ENCODE measurements around the gene RAB11FIP3. TPM values are rescaled to one million over a fixed set of nuclear protein-coding genes. Genes with fewer than 3 reads are reported as not detected.

RAB11FIP3 gene, protein sequence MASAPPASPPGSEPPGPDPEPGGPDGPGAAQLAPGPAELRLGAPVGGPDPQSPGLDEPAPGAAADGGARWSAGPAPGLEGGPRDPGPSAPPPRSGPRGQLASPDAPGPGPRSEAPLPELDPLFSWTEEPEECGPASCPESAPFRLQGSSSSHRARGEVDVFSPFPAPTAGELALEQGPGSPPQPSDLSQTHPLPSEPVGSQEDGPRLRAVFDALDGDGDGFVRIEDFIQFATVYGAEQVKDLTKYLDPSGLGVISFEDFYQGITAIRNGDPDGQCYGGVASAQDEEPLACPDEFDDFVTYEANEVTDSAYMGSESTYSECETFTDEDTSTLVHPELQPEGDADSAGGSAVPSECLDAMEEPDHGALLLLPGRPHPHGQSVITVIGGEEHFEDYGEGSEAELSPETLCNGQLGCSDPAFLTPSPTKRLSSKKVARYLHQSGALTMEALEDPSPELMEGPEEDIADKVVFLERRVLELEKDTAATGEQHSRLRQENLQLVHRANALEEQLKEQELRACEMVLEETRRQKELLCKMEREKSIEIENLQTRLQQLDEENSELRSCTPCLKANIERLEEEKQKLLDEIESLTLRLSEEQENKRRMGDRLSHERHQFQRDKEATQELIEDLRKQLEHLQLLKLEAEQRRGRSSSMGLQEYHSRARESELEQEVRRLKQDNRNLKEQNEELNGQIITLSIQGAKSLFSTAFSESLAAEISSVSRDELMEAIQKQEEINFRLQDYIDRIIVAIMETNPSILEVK
- 37.7 TPM for total RNA-seq

DNA sequence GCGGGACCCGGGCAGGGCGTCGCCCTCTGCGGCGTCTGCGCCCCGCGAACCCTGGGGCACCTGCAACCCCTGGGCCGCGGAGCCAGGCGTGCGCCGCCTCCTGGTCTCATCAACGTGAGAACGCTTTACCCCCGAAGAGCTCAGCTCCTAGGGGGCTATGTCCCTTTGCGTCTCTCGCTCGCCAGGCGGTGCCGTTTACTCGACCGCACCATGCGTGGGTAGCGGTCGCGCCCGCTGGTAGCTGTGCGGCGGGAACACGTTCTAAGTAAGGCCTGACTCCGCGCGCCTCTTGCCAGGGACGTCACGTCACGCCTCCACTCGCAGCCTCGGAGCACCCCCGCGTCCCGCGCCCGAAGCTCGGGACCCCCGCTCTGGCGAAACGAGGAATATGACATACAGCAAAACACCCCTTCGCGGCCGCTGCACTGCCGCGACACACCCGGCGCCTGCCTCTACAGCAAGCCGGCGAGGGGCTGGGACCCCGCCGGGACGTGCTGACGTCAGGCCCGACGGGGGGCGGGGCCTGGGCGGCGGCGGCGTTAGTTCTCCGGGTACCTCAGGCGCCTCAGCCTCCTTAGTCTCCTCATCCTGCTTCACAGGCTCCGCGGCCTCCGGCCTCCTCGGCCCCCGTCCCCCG, at the start of gene RAB11FIP3:
Gene RAB11FIP3, plus strand, starts transcription at position 568 of the 637 bp plus-strand sequence. CDS start 358 bp downstream, outside the sequence.

DNA sequence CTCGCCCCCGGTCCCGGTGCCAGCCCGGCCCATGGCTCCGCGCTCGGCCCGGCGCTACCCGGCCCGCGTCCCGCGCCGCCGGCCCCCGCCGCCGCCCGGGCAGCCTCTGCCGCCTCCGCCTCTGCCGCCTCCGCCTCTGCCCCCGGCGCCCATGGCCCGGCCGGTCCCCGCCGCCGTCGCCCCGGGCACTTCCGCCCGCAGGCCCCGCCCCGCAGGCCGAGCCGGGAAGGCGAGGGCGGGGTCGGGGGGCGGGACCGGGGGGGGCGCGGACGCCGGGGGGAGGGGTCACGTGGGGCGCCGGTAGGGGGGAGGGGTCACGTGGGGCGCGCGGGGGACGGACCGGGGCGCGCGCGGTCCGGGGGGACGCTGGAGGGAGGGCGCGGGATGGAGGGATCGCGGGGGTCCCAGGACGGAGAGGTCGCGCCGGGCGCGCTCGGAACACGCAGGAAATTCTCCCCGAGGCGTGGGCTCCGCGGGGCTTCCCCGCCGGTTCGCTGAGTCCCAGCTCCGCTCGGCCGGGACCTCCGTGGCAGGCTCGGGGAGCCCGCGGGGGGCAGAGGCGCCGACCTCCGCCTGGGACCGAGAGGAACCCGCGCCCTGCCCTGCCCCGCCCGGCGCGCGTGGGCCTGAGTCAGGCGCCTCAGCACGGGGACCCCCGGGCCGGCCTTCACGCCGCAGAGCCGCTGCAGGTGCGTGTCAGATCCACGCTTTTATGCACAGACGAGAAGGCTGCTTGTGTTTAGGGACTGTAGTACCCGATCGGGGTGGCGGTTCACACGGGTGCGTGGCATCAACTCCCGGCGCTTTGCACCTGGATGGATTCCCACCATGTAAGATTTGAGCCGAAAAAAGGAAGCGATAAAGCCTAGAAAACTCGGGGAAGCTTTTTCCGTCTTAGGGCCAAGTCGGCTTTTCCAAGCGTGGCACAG, 43.4 kb upstream of the RAB11FIP3 start, which contains the start of gene PGAP6:
Gene PGAP6, minus strand, starts transcription at position 190 of the 929 bp plus-strand sequence. Its CDS starts 157 bp downstream, at position 33.

DNA sequence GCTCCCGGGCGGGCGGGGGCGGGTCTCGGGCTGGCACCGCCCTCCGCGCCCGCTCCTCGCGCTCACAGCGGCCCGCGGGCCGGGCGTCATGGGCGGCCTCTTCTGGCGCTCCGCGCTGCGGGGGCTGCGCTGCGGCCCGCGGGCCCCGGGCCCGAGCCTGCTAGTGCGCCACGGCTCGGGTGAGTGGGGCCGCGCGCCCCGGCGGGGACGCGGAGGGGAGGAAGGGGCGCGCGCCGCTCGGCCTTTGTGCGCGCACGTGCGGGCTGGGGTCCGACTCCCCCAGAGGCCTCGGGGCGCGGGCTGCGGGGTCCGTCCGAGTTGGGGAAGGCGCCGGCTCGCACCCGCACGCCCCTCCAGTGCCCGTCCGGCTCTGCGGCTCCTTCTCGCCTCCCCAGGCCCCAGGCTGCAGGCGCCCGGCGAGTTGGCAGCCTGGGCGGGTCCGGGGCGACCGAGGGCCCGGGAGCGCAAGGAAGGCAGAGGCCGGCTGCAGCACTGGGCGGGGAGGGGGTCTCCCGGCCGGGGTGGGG, 28.3 kb upstream of the RAB11FIP3 start, which contains the start of gene NME4:
Gene NME4, plus strand, starts transcription at position 65 of the 527 bp plus-strand sequence. Its CDS starts 24 bp downstream, at position 89.

DNA sequence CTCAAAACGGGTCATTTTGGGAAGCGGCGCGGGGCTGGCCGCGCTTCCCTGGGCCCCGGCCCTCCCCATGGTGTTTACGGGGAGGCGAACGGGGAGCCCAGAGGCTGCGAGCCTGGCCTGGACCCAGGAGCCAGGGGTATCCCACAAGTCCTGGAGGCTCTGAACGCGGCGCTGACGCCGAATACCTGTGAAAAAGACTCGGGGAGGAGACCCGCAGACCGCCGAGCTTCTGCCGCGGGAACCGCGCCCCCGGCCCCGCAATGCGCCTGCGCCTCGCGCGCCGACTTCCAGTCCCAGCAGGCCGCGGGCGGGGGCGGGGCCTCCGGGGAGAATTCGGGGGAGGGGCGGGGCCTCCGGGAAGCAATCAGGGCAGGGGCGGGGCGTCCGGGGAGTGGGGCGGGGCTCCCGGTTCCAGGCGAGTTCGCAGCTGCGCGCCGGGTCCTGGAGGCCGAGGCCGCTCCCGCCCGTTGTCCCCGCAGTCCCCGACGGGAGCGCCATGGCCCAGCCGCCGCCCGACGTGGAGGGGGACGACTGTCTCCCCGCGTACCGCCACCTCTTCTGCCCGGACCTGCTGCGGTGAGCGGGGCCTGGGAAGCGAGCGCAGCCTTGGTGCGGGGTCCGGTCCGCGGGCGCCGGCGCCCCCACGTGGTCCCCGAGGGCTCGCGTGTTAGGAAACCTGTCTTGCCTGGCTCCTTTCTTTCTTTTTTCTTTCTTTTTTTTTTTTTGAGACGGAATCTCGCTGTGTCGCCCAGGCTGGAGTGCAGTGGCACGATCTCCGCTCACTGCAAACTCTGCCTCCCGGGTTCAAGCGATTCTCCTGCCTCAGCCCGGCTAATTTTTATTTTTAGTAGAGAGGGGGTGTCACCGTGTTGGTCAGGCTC, 23.7 kb upstream of the RAB11FIP3 start, which contains the start of gene DECR2:
Gene DECR2, plus strand, starts transcription at position 418 of the 881 bp plus-strand sequence. Its CDS starts 79 bp downstream, at position 497.

DNA sequence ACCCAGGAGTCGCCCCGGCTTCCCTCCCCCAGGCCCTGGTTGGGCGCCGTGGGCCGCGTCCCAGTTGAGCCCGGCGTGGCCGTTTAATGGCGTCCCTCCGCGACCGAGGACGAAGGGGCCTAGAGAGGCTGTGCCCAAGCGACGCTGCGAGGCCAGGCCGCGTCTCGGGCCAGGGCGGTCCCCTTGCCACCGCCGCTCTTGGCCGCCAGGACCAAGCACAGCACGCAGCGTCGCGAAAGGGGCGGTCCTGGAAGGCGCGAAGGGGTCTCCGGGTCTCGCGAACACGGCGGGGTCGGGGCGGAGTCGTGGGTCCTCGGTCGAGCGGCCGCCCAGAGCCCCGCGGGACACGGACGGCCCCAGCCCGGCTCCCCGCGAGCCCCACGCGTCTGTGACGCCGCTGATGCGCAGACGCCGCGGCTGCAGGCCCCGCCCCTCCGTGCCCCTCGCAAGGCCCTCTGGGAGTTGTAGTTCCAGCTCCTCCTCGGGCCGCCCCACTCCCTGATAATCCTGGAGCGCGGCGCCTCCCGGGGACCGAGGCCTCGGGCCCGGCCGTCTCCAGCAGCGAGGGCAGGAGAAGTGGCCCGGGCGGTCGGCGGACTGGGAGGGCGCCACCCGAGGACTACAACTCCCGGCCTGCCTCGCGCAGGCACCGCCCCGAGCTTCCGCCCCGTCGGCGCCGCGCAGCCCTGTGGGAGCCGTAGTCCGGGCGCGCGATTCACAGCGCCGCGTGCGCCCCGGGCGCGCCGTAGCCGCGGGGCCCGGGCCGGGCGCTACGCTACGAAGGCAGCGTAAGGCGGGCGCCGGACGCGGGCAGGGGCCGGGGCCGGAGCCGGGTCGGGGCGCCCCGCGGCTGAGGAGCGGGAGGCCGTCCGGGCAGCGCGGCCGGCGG, 101.8 kb downstream of the RAB11FIP3 start, which contains the start of gene CAPN15:
Gene CAPN15, plus strand, starts transcription at position 698 of the 889 bp plus-strand sequence. CDS start 19,127 bp downstream, outside the sequence.

DNA sequence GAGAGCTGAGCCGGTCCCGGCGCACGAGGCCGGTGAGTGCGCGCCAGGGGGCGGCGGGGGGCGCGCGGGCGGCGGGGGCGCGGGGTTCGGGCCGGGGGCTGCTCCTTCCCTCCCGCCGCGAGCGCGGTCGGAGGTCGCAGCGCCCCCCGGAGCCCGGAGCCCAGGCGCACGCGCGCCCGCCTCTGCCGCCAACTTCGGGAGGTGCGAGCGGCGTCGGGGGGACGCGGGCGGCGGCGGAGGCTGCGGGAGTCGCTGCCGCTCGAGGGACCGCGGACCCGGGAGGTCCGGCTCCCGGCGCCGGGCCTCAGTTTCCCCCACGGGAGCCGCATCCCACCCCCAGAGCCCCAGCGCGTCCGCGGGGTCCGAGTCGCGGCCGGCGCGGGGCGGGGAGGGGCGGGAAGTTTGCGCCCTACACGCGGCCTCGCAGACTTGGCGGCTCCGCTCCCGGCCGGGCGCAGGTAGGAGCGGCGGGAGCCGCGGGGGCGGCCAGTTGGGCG, 134.8 kb downstream of the RAB11FIP3 start, which contains the start of gene PRR35:
Gene PRR35, plus strand, starts transcription at position 191 of the 497 bp plus-strand sequence. CDS start 2,901 bp downstream, outside the sequence.

DNA sequence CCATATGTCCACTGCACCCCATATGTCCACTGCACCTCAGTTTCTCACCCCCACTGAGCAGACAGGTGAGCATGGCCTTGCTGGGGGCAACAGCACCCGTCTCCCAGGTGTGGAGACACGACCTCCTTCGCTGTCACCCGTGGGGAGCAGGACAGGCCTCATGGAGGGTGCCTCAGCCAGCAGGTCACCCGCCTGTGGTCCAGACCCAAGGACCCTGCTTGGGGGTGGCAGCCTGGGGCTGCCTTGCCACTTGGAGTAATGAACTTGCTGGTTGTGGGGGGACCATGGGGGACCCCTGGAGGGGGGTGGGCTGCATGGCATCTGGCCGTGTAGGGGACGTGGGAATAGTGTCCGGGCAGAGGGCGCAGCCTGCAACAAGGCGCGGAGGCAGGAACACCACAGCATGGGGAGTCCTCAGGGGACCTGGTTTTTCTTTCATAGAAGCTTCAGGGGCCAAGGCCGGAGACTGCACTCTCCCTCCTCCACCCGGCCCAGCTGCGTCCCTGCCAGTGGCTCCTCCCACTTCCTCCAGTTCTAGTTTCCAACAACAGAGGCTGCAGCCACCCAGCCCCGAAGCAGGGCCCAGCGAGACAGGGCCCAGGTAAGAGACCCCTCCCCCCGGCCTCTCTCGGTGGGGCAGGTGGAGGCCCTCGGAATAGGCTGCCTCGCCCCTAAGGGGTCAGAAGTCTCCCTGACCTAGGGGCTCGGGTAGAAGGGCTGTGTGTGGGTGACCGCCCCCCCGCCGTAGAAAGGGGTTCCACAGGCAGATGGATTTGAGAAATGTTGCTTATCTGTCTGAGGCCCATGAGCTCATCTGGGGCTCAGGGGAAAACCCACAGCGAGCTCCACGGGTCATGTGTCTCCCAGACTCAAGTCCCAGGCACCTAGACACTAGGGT, 141.3 kb downstream of the RAB11FIP3 start, which contains the start of gene NHLRC4:
Gene NHLRC4, plus strand, starts transcription at position 531 of the 898 bp plus-strand sequence. CDS start 1,043 bp downstream, outside the sequence.

DNA sequence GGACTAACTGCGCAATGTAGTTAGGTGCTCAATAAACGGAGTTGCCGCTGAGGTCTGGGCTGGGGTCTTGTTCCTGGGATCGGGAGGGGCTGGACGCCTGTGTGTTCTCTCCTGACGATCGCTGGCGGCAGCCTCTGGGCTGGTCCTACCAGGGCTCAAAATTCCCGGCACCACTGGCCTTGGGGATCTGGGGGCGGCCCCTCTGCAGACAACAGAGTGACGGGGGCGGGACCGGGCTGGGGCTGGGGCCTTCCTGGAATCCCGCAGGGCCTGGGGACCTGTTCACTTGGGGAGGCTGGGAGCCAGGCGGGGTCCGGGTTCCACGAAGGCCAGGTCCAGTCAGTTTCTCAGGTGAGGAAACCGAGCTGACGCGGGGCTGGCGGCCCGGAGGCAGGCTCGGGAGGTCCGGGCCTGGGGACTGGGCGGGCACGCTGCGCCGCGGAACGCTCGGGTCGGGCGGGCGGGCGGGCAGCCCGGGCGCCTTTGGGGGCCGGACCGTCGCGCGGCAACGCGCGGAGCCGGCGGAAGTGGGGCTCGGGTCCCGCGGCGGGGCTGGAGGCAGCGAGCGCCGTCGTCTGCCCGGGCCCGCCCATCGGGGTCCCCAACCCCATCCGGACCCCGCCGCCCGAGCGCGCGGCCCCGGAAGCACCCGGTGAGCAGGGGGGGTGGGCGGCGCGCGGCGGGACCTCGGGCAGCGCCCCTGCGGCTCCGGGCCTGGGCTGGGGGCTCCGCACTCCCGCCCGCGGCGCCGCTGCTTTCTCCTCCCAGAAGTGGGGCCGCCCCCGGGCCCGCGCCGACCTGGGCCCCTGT, 144.2 kb downstream of the RAB11FIP3 start, which contains the start of gene PIGQ:
Gene PIGQ, plus strand, starts transcription at position 524 of the 810 bp plus-strand sequence. CDS start 4,107 bp downstream, outside the sequence.

Other genes starting within 250 kb of the RAB11FIP3 start
- 1,075 TPM for gene HBA1, start 249.0 kb upstream of the RAB11FIP3 start, total RNA-seq
- gene HBQ1, start 245.2 kb upstream of the RAB11FIP3 start, total RNA-seq: 4.1 TPM
- 160 TPM for gene LUC7L, start 196.2 kb upstream of the RAB11FIP3 start, total RNA-seq
- gene FAM234A, start 190.8 kb upstream of the RAB11FIP3 start, total RNA-seq: 66.5 TPM
- 8.2 TPM for gene RGS11, start 149.7 kb upstream of the RAB11FIP3 start, total RNA-seq
- 10.5 TPM for gene ARHGDIG, start 145.1 kb upstream of the RAB11FIP3 start, total RNA-seq
- gene PDIA2, start 142.5 kb upstream of the RAB11FIP3 start, total RNA-seq: 2.1 TPM
- 20.4 TPM for gene AXIN1, start 72.9 kb upstream of the RAB11FIP3 start, total RNA-seq
- gene MRPL28, start 55.1 kb upstream of the RAB11FIP3 start, total RNA-seq: 44.0 TPM
- gene PGAP6, start 43.7 kb upstream of the RAB11FIP3 start, total RNA-seq: 14.2 TPM
- gene NME4, start 28.4 kb upstream of the RAB11FIP3 start, total RNA-seq: 30.3 TPM
- 10.2 TPM for gene DECR2, start 23.8 kb upstream of the RAB11FIP3 start, total RNA-seq
- gene CAPN15, start 102.1 kb downstream of the RAB11FIP3 start, total RNA-seq: 31.0 TPM
- gene PRR35, start 134.7 kb downstream of the RAB11FIP3 start, total RNA-seq: 2.0 TPM
- gene NHLRC4, start 141.4 kb downstream of the RAB11FIP3 start, total RNA-seq: 0.66 TPM
- 36.3 TPM for gene PIGQ, start 144.3 kb downstream of the RAB11FIP3 start, total RNA-seq
- gene RAB40C, start 164.4 kb downstream of the RAB11FIP3 start, total RNA-seq: 18.9 TPM
- gene WFIKKN1, start 205.3 kb downstream of the RAB11FIP3 start, total RNA-seq: 0.71 TPM
- gene METTL26, start 210.7 kb downstream of the RAB11FIP3 start, total RNA-seq: 54.3 TPM
- 8.7 TPM for gene MCRIP2, start 216.2 kb downstream of the RAB11FIP3 start, total RNA-seq
- gene WDR90, start 223.7 kb downstream of the RAB11FIP3 start, total RNA-seq: 33.2 TPM
- 56.3 TPM for gene RHOT2, start 242.5 kb downstream of the RAB11FIP3 start, total RNA-seq

All from camera-type eye (tissue), 1 donor.